HG03139 (cell line): Measurements from ENCODE around the gene RXRA.

Experiments used
- ATAC-seq: cut with Tn5 transposase; IDR thresholded peaks from one replicate; pipeline ENCODE4 v1.9.1; 2021; ENCODE audit not compliant: unreplicated experiment

The RXRA gene

DNA sequence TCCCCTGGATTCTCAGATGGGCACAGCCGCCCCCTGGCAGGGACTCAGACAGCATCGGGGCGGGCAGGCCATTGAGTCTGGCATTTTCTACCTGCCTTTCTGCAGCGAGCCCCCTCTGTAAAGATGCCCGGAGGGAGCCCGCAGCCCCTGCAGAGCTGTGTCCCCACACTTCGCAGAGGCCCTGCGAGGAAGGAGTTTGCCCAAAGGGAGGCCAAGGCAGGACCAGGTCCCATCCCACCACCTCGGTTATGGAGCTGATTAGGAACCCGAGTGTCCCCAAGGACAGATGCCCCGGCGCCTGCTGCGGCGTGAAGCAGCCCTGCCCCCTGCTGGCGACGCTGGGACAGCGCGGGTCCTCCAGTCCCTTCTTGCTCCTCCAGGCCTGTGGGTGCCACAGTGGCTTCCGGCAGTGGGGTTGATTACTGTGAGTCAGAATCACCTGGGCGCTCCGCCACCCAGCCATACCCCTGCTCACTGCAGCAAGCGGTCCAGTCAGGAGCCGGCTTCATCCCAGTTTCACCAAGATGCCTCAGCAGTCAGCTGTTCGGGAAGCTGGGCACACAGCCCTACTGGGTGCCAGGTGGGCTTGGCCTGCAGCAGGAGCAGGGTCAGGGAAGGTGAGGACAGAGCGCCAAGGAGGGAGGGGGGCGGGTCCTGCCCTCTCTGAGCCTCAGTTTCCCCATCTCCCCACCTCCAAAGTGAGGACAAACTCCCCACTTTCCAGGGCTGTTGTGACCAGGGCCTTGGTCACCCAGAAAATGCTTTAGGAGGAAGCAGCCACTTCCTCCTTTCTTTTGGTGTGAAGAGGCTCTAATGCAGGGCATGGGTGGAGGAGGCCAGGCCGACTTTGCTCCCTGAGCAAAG, 117.2 kb downstream of the RXRA start:
- peak; percentile 80 for ATAC-seq

DNA sequence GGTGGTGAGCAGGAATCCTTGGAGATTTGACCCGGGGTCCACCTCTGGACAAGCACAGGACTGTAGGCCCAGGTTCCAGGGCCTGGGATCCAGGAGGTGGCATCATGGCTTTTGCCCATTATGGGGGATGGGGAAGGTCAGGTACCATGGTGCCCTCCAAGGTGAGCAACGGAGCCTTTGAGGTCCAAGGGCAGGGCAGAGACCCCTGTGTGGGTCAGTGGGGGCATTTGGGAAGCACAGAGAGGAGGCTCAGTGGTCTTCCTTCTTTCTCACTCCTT, 117.7 kb downstream of the RXRA start:
- ATAC-seq: no peak

- ATAC-seq: no peak
These were observed 118.7 kb downstream of the RXRA start for GRCh38 chr9:134445000-134445399.

DNA sequence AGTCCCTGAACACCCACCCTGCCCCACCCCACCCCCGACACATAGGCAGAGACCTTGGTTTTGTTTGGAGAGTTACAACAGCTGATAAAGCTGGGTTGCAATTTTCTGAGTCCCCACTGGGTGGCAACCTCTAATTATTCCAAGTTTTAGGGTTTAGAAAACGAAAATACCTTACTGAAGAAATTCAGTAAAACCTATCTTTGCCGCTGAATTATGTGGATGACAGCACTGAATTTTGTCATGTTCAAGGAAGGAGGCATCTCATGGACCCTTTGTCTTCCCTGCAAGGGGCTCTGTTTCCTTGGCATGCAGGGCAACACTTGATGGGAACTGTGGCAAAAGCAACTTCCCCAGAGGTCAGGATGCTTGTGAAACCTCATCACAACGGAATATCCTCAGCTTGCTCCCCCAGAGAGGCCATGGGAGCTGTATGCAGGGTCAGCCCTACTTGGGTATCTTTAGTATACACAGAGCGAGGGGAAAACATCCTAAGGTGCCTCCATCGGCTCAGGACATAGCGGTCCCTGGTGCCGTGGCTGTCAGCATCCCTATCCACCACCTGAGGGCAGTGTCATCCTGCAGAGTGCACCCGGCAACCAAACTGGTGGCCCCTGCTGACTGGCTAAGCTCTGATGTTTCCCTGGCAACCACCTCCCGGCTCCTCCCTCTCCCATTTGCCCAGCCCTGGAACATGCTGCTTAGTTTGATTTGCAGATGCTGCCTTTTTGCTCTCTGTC, 123.1 kb downstream of the RXRA start:
- ATAC-seq: no peak

- ATAC-seq: no peak
These were observed 125.6 kb downstream of the RXRA start for GRCh38 chr9:134451700-134452458.

DNA sequence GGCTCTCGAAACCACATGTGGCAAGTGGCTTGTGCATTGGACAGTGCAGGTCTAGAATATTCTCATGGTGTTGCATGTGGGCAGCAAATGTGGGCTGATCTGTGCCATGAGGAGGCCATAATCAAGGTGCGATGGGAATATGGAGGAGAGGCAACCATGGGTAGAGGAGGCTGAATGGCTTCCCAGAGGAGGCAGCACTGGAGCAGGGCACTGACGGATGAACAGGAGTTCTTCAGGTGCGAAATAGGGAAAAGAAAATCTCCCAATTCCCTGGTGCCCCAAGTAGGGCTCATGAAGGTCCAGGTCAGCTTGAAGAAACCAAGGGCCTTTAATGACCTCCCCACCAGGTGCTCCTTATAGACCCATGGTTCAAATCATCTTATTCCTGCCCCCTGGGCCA, 126.5 kb downstream of the RXRA start:
- ATAC-seq: no peak

- no peak for ATAC-seq
These were observed 127.7 kb downstream of the RXRA start for GRCh38 chr9:134453776-134454475.

DNA sequence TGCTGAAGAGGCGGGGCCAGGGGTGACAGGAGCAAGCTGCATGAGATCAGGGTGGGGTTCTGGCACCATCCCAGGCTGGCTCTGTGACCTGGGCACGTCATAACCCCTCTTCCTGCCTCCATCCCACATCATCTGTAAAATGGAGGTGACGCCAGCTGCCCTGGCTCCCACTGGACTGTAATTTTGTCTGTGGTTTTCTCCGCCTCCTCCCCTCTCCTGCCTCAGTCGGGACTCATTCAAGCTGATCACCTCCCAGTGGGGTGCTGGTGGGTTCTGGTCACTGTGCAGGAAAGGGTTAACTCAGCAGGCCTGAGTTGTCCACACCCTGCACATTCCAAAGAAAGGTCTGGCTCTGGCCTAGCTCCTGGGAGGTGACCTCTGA, 128.2 kb downstream of the RXRA start:
- no peak for ATAC-seq

- no peak for ATAC-seq
These were observed 128.8 kb downstream of the RXRA start for GRCh38 chr9:134455021-134455471.

DNA sequence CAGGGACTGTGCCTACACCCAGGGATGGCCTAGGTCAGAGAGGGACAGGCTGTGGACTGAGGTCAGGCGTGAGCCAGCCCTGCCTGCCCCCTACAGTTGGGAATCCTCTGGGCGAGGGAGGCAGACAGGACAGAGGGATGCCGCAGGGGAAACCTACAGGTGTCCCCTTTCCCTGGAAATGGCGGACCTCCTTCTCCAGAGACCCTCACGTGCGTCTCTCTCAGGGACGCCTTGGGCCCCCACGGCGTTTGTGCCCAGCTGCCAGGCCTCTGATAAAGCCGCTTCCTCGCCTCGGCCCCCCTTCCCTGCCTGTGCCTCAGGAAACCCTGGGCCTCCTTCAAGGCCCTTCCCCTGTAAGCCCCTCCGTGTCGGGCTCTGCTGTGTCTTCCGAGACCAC, 129.3 kb downstream of the RXRA start:
- ATAC-seq: no peak

GRCh38 chr9:134455934-134456755, 129.9 kb downstream of the RXRA start:
- ATAC-seq: no peak

- no peak for ATAC-seq
These were observed 130.6 kb downstream of the RXRA start for GRCh38 chr9:134456756-134457305.

- ATAC-seq: no peak
These were observed 131.3 kb downstream of the RXRA start for GRCh38 chr9:134457321-134458206.

DNA sequence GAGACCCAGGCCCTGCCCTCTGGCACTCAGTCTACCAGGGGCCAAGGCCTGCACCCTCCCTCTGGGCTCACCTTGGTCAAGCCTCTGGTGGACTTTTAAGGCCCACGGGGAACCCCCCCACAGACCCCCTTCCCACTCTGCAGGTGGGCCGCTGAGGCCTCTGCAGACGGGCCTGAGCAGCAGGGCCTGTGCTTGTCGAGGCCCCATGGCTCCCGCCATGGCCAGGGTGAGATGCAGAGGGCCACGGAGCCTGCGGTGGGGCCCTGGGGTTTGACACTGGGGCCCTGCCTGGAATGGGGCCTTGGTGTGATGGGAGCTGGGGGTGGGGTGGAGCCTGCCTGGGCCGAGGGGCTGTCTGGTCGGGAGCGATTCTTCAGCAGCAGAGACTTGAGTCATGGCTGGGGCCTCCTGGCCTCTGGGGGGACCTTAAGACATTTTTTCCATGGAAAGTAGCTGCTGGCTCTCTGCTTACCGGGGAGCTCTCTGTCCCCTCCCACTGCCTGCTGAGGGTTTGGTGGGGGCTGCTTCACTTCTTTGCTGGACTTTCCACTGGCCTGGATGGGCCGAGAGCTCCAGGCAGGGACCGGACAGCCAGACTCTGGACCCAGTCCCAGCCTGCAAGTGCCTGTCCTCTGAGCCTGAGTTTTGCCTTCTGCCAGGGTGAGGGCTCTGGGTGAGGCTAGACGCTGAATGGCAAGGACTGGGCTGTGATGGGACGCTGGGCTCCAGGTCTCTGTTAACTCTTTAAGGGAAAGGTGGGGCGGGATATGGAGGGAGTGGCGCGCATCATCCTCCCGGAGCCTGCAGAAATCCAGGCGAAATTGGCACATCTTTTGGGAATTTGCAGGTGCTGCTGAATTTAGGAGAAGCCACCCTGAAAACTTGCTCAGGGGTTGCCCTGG, 132.2 kb downstream of the RXRA start:
- no peak for ATAC-seq

DNA sequence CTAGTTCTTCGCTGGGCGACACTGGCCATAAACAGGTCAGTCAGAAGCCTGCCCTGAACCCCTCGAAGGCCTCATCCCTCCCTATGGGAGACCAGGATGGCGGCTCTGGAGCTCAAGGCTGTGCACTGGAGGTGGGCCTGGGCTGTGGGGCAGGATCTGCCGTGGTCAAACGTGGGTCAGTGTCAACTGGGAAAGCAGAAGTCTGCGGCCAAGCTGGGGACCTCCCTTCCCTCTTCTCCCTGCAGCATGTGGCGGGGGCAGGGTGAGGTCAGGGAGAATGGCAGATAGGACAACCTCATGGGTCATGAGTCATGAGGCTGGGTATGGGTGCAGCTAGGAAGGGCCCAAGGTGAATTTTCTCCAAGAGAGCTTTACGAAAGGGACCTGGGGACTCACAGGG, 132.9 kb downstream of the RXRA start:
- ATAC-seq: no peak

- ATAC-seq: no peak
These were observed 133.3 kb downstream of the RXRA start for GRCh38 chr9:134459573-134459972.

DNA sequence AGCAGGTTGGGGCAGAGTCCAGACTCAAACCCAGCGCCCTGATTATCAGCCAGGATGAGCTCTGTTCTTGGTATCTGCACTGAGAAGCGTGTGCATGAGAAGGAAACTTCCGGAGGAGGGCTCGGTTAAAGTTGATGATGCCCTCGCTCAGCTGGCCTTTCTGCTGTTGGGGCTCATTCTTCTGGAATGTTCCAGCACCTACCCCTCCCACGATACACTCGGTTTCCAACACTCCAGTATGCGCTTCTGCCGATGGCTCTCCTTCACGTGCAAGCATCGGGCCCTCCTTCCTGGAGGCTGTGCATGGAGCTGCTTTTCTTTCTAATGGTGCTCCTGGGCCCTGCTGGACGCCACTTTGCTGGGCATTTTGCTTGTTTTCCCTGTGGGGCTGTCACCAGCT, 134.0 kb downstream of the RXRA start:
- ATAC-seq: no peak

DNA sequence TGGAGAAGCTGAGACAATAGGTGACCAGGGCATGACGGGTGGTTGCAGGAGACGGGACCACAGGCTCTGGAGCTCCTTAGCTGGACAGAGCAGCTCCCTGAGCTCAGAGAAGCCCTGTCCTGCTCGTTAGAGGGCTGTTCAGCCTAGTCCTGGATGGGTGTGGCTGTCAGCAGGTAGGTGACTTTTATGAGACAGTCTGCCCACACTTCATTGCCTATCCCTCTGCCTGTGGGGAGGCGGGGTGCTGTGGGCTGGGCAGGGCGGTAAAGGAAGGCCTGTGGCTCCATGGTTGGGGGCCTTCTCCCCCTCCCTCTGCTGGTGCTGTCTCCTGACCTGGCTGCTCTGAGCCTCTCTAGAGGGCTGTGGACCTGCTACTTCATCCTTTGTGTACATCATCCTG, 134.6 kb downstream of the RXRA start:
- no peak for ATAC-seq
